NT2/D1 (cell line): ENCODE measurements around the gene RRBP1.

ENCODE experiments used
- SUZ12 ChIP-seq: IDR thresholded peaks from 2 replicates; pipeline ENCODE4 v1.6.1; 2011; ENCODE audit not compliant: insufficient read length, insufficient read depth; ENCODE audit errors: extremely low read depth
- YY1 ChIP-seq: IDR thresholded peaks from 2 replicates; pipeline ENCODE4 v1.6.1; 2011; ENCODE audit not compliant: insufficient read length, insufficient read depth
- ZNF274 ChIP-seq: IDR thresholded peaks from 2 replicates; pipeline ENCODE4 v1.6.1; 2011; ENCODE audit warnings: mild to moderate bottlenecking, low read depth, low read length

GRCh38 chr20:17643531-17644188 is 38.4 kb downstream of the RRBP1 start:
- TF ChIP-seq YY1 (no peak), SUZ12 (no peak), ZNF274 (no peak)
